Panc1 (cell line): Measurements from ENCODE around the gene ICAM4. TPM values are rescaled to one million over a fixed set of nuclear protein-coding genes. Genes with fewer than 3 reads are reported as not detected.

Source experiments
- ATAC-seq: fragments of 200-7000 bp; cut with Tn5 transposase; 2 replicates; pipeline ENCODE4 v1.9.1; 2020; ENCODE audit warnings: mild to moderate bottlenecking, moderate library complexity
- BruUV-seq: library from RNA; stranded (reverse); fragments of 400-500 nt; replicated peaks from 2 replicates; lab custom pipeline; 2021; lab: Mats Ljungman, UMichigan
- CTCF ChIA-PET: fragments of 300-600 bp; sonication (Branson Sonifier 250); formaldehyde crosslinking; loops from one replicate; lab custom pipeline; 2022; ENCODE audit warnings: antibody characterized with exemption; lab: Charles Lee
- POLR2A ChIA-PET: fragments of 300-600 bp; sonication (Branson Sonifier 250); formaldehyde crosslinking; loops from one replicate; lab custom pipeline; 2022; ENCODE audit warnings: antibody characterized with exemption; lab: Charles Lee
- DNase-seq: peaks from one replicate; pipeline ENCODE4 v3.0.0-alpha.2; 2010; ENCODE audit warnings: low read depth, low spot score
- H3K27ac ChIP-seq: 2 replicates; pipeline ENCODE4 v1.5.1; 2011; ENCODE audit warnings: mild to moderate bottlenecking, low read length, inconsistent platforms
- H3K27me3 ChIP-seq: fragments of 200-500 bp; sonication (Bioruptor generic); 2 replicates; pipeline ENCODE4 v1.6.0; 2014; ENCODE audit warnings: low read length, inconsistent platforms; ENCODE audit not compliant: control insufficient read depth, insufficient read depth
- H3K36me3 ChIP-seq: fragments of 200-500 bp; sonication (Bioruptor generic); 2 replicates; pipeline ENCODE4 v1.5.1; 2014; ENCODE audit warnings: inconsistent platforms, mild to moderate bottlenecking, low read length, moderate library complexity; ENCODE audit not compliant: control insufficient read depth, insufficient read depth
- H3K4me1 ChIP-seq: 2 replicates; pipeline ENCODE4 v1.5.1; 2011; ENCODE audit warnings: inconsistent platforms, mild to moderate bottlenecking, low read length, moderate library complexity; ENCODE audit not compliant: control insufficient read depth, insufficient read depth
- H3K4me3 ChIP-seq, 2 experiments: 2 replicates each; pipeline ENCODE4 v1.5.1; 2011 to 2012; ENCODE audit warnings: low read depth in 2 of 2, low read length in 2 of 2, mild to moderate bottlenecking in 2 of 2, inconsistent platforms in 1 of 2, moderate library complexity in 1 of 2
- H3K9me3 ChIP-seq: fragments of 200-500 bp; sonication (Bioruptor generic); 2 replicates; pipeline ENCODE4 v1.5.1; 2014; ENCODE audit warnings: low read depth, mild to moderate bottlenecking, inconsistent platforms, low read length, moderate library complexity; ENCODE audit not compliant: control insufficient read depth, insufficient read depth
- CTCF ChIP-seq: fragments of 450-650 bp; IDR thresholded peaks from 2 replicates; pipeline ENCODE4 v1.5.1; 2017; ENCODE audit warnings: mild to moderate bottlenecking
- POLR2AphosphoS5 ChIP-seq: IDR thresholded peaks from 2 replicates; pipeline ENCODE4 v1.6.1; 2012; ENCODE audit warnings: mild to moderate bottlenecking, low read depth, low read length, moderate library complexity
- REST ChIP-seq, 2 experiments: IDR thresholded peaks; 2 replicates each; pipeline ENCODE4 v1.6.1; 2011 to 2012; ENCODE audit warnings: low read depth in 2 of 2, control low read depth in 1 of 2, low read length in 1 of 2, mild to moderate bottlenecking in 1 of 2, moderate library complexity in 1 of 2; ENCODE audit not compliant: insufficient read depth in 1 of 2
- SIN3A ChIP-seq: IDR thresholded peaks from 2 replicates; pipeline ENCODE4 v1.6.1; 2012; ENCODE audit warnings: low read depth, mild to moderate bottlenecking, low read length, moderate library complexity, borderline replicate concordance; ENCODE audit not compliant: insufficient read depth
- TCF7L2 ChIP-seq: IDR thresholded peaks from 2 replicates; pipeline ENCODE4 v1.6.1; 2011; ENCODE audit warnings: mild to moderate bottlenecking, low read depth, low read length, inconsistent platforms
- in situ Hi-C: cut with HindIII; loops from 2 replicates; pipeline ENCODE4 v1.10.0; 2016; ENCODE audit warnings: low sequenced_read_pairs, low pct_unique_long_range_greater_than_20kb
- intact Hi-C: fragments of 100-400 bp; cut with micrococcal nuclease; formaldehyde crosslinking; loops from one replicate; pipeline ENCODE4 v1.10.0; 2022; ENCODE audit not compliant: unreplicated experiment
- total RNA-seq: library from RNA; stranded (reverse); gene quantifications from one replicate; pipeline ENCODE4 v1.2.1, GENCODE V29; 2021; ENCODE audit not compliant: unreplicated experiment

The ICAM4 gene
- total RNA-seq, 1 experiment from 2014 or later = 2.8 TPM

- no peaks in the 10 kb centered on the region for H3K27me3 ChIP-seq
- BruUV-seq = no TSS peak
- peak overlapping the region; percentile 79 for H3K27ac ChIP-seq
- H3K9me3 ChIP-seq = no peaks in the 10 kb centered on the region
- in situ Hi-C loops = no loop called here
- TF ChIP-seq TCF7L2 (no peak), POLR2AphosphoS5 (no peak; the same call in 1 of the 2 replicates), SIN3A (0 out of 2 replicates have a peak, but pooled peaks have one; percentile 27), REST (IDR thresholded peaks at IDR 0.05; ENCODE audit: insufficient read depth in 1 of 2, low read depth in 2 of 2, low read length in 1 of 2) (no peak)
- POLR2A ChIA-PET = interaction anchor here (0.6 to 2.6 kb wide), 3 partner anchors 20 to 88 kb away, joined by 3 to 11 read pairs (median 4); partner anchors contain the start of gene ICAM1
- no peaks in the 10 kb centered on the region for H3K36me3 ChIP-seq
- no peak for DNase-seq
- ATAC-seq = peak; percentile 57
- peak overlapping the region; percentile 53 to 79 for H3K4me3 ChIP-seq
- CTCF ChIA-PET = interaction anchor here (0.7 kb wide), 1 partner anchor 686 kb away, joined by 5 read pairs; no protein-coding TSS in a partner anchor
- peaks cover 11% of the 10 kb centered on the region; the same call in 1 of the 2 replicates for H3K4me1 ChIP-seq
- intact Hi-C loops = no loop called here
Observed at GRCh38 chr19:10290876-10291553, 4.3 kb downstream of the ICAM4 start.

DNA sequence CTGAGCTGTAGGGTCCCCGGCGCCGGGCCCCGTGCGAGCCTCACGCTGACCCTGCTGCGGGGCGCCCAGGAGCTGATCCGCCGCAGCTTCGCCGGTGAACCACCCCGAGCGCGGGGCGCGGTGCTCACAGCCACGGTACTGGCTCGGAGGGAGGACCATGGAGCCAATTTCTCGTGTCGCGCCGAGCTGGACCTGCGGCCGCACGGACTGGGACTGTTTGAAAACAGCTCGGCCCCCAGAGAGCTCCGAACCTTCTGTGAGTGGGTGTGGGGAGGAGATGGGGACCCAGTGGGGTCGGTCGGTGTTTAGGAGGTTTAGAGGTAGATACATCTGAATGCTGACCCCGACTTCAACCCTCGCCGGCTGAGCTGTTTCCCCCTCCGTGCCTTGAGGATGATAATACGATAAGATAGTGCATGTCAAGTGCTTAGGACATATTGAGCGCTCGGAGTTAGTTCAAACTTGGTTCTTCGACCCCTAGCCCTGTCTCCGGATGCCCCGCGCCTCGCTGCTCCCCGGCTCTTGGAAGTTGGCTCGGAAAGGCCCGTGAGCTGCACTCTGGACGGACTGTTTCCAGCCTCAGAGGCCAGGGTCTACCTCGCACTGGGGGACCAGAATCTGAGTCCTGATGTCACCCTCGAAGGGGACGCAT lies 4.9 kb downstream of the ICAM4 start:
- Histone ChIP-seq H3K4me1 (peaks cover 5% of the 10 kb centered on the region; the same call in 1 of the 2 replicates), H3K27ac (peak overlapping the region; percentile 63), H3K4me3 (peak overlapping the region; percentile 53 to 79), H3K9me3 (no peaks in the 10 kb centered on the region), H3K27me3 (no peaks in the 10 kb centered on the region), H3K36me3 (no peaks in the 10 kb centered on the region)
- ATAC-seq (peak; percentile 3; the same call in 1 of the 2 replicates), DNase-seq (no peak)
- ChIA-PET CTCF (interaction anchor here (0.7 kb wide), 1 partner anchor 685 kb away, joined by 5 read pairs; no protein-coding TSS in a partner anchor), POLR2A (interaction anchor here (0.5 to 1.1 kb wide), 3 partner anchors 21 to 87 kb away, joined by 3 to 12 read pairs (median 4); partner anchors contain the start of gene ICAM1)
- intact Hi-C loops (no loop called here), in situ Hi-C loops (no loop called here)
- BruUV-seq = TSS peak; percentile 67
- no peak for TF ChIP-seq CTCF
- TF ChIP-seq SIN3A = no peak
- no peak for TF ChIP-seq TCF7L2
- no peak for TF ChIP-seq POLR2AphosphoS5
- TF ChIP-seq REST (IDR thresholded peaks at IDR 0.05; ENCODE audit: insufficient read depth in 1 of 2, low read depth in 2 of 2, low read length in 1 of 2) = no peak
